ENCODE measurements around the gene HLA-DMA. TPM values are rescaled to one million over a fixed set of nuclear protein-coding genes. Genes with fewer than 3 reads are reported as not detected.
A peak's percentile ranks its signal among the peaks of the same experiment; 100 is the strongest.

Gene HLA-DMA
- total RNA-seq, 2 donors from 2014 or later, result 14.5 to 26.1 TPM

DNA sequence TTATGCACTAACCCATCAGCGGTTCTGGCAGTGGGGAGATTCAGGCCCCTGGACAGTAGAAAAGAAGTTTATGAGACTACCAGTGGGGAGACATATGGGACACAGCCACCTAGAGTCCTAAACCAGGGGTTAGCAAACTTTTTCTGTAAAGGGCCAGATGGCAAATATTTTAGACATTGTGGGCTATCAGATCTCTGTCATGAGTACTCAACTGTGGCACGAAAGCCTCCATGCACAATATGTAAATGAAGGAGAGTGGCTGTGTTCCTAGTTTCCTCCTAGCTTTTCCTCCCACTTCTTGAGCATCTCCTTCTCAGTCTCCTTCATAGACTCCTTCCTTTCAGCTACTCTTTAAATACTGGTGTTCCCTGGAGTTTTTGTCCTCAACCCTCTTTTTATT is 3.3 kb upstream of the HLA-DMA start:
- intact Hi-C loops (cut with DNase I), result no loop called here
- H3K9ac ChIP-seq (ENCODE audit: low read depth in 2 of 2, low read length in 2 of 2), result no peak overlapping the region
- no peaks in the 10 kb centered on the region for H3K27me3 ChIP-seq
- no peaks in the 10 kb centered on the region for H3K9me3 ChIP-seq
- no peak overlapping the region for H3K27ac ChIP-seq
- H3K36me3 ChIP-seq, result no peaks in the 10 kb centered on the region
- no peak overlapping the region for H3K4me3 ChIP-seq
- TF ChIP-seq, protein P1, sequence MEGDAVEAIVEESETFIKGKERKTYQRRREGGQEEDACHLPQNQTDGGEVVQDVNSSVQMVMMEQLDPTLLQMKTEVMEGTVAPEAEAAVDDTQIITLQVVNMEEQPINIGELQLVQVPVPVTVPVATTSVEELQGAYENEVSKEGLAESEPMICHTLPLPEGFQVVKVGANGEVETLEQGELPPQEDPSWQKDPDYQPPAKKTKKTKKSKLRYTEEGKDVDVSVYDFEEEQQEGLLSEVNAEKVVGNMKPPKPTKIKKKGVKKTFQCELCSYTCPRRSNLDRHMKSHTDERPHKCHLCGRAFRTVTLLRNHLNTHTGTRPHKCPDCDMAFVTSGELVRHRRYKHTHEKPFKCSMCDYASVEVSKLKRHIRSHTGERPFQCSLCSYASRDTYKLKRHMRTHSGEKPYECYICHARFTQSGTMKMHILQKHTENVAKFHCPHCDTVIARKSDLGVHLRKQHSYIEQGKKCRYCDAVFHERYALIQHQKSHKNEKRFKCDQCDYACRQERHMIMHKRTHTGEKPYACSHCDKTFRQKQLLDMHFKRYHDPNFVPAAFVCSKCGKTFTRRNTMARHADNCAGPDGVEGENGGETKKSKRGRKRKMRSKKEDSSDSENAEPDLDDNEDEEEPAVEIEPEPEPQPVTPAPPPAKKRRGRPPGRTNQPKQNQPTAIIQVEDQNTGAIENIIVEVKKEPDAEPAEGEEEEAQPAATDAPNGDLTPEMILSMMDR (IDR thresholded peaks at IDR 0.05), result no peak
- peaks cover 3% of the 10 kb centered on the region for H3K4me1 ChIP-seq
- DNase-seq, result no peak

DNA sequence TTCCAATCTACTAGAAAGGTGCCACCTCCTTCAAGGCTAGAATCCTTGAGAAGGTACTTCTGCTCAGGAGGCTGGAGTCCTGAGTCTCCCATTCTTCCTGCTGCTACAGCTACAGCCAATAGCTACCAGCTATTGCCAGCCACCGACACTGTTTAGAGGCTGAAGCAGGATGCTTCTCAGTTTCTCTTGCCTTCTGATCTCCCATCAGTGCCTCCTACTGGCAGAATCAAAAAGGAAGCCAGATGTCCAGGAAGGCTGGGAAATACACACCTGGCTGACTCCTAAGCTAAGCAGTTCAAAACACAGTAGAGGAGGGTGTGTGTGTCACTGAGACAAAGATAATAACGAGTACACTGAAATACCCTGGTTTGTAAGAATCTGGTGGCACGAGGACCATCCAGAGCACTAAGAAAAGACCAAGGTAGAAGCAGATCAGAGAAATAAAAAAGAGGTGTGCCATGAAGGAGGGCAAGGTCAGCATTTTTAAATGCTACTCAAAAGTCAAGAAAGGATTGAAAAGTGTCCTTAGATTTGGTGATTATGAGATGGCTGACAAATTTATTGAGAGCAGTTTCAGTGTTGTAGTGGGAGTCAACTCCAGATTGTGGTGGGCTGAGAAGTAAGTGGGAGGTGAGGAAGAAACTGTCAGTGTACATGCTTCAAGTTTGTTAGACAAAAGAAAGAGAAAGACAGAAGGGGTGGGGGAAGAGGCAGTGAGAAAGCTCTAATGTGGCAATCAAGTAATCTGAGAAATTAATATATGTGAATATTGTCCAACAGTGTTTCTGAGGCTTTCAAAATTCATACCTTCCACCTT is 2.3 kb upstream of the HLA-DMA start:
- H3K27ac ChIP-seq, result no peak overlapping the region
- TF ChIP-seq, protein P1 (IDR thresholded peaks at IDR 0.05), result peak; percentile 37
- no peak overlapping the region for H3K9ac ChIP-seq (ENCODE audit: low read depth in 2 of 2, low read length in 2 of 2)
- peak; percentile 64 for DNase-seq
- H3K4me1 ChIP-seq, result peaks cover 3% of the 10 kb centered on the region
- no peaks in the 10 kb centered on the region for H3K27me3 ChIP-seq
- no peaks in the 10 kb centered on the region for H3K36me3 ChIP-seq
- no peaks in the 10 kb centered on the region for H3K9me3 ChIP-seq
- H3K4me3 ChIP-seq, result no peak overlapping the region
- intact Hi-C loops (cut with DNase I), result no loop called here

DNA sequence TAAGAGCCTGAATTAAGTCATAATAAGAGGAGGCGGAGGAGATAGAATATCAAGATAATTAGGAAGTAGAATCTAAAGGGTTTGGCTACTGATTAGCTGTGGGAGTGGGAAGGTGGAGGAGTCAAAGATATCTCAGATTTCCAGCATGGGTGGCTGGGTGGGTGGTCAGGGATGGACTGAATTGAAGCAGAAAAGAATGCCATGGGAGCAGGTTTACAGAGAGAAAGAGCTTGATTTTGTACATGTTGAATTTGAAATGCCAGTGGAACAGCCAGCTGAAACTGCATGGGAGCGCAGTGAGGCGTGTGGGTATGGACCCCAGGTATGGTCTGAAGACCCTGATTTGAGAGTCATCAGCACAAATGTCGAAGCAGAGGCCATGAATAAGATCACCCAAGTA is 1.4 kb upstream of the HLA-DMA start:
- H3K36me3 ChIP-seq, result no peaks in the 10 kb centered on the region
- intact Hi-C loops (cut with DNase I), result no loop called here
- H3K9me3 ChIP-seq, result no peaks in the 10 kb centered on the region
- peaks cover 3% of the 10 kb centered on the region for H3K4me1 ChIP-seq
- no peak overlapping the region for H3K9ac ChIP-seq (ENCODE audit: low read depth in 2 of 2, low read length in 2 of 2)
- no peak for DNase-seq
- TF ChIP-seq, protein P1 (IDR thresholded peaks at IDR 0.05), result no peak
- no peaks in the 10 kb centered on the region for H3K27me3 ChIP-seq
- H3K4me3 ChIP-seq, result no peak overlapping the region
- H3K27ac ChIP-seq, result no peak overlapping the region

DNA sequence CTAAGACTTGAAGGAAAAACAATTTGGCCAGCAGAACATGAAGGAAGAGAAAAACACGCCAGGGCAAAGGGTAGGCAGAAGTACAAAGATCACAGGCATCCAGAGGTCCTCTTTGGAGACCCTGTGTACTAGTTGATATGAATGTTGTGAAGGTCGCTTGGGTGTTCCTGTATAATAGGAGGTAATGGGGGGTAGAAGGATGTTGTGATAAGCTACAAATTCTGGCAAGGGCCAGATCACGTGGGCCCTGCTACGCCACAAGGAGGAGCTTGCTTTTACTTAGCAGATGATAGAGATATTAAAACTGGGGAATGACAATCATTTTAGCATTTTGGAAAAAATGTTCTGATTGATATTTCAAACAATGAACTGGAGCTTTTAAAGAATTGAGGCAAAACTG is 878 bp upstream of the HLA-DMA start:
- no peak for DNase-seq
- TF ChIP-seq, protein P1 (IDR thresholded peaks at IDR 0.05), result no peak
- peak overlapping the region; percentile 58 for H3K27ac ChIP-seq

DNA sequence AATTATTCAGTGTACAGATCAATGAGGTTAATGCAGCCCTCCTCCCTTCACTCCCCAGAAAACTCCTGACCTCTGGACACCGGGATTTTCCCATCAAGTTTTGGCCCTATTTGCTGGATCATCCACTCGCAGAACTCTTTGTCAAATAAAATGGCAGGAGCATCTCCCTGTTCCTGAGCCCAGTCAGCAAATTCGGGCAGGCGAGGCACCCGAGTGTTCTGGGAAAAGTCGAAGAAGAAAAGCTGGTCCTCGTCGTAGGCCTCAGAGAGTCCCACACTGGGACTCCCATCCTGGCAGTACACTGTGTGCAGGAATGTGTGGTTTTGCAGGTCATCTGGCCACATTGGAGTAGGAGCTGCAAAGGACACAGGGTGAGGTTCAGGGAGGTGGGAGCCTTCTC is 2.4 kb downstream of the HLA-DMA start:
- TF ChIP-seq, protein P1 (IDR thresholded peaks at IDR 0.05), result no peak
- Histone ChIP-seq H3K27ac (no peak overlapping the region), H3K9ac (ENCODE audit: low read depth in 2 of 2, low read length in 2 of 2) (no peak overlapping the region)

More for the DNA sequence above, 878 bp upstream of the HLA-DMA start:
- Histone ChIP-seq H3K9ac (ENCODE audit: low read depth in 2 of 2, low read length in 2 of 2) (no peak overlapping the region), H3K4me3 (no peak overlapping the region), H3K27me3 (no peaks in the 10 kb centered on the region), H3K4me1 (peaks cover 3% of the 10 kb centered on the region), H3K36me3 (no peaks in the 10 kb centered on the region), H3K9me3 (no peaks in the 10 kb centered on the region)
- intact Hi-C loops (cut with DNase I), result no loop called here

More for the DNA sequence above, 2.4 kb downstream of the HLA-DMA start:
- H3K27me3 ChIP-seq, result no peaks in the 10 kb centered on the region
- H3K4me1 ChIP-seq, result peaks cover 3% of the 10 kb centered on the region
- no peak overlapping the region for H3K4me3 ChIP-seq
- H3K36me3 ChIP-seq, result no peaks in the 10 kb centered on the region
- intact Hi-C loops (cut with DNase I), result no loop called here
- no peak for DNase-seq
- H3K9me3 ChIP-seq, result no peaks in the 10 kb centered on the region
